Brain pericyte (primary cell): ENCODE results near the gene ALOX12.
A peak's percentile ranks its signal among the peaks of the same experiment; 100 is the strongest.

Source experiments
- DNase-seq: peaks from one replicate; pipeline ENCODE4 v3.0.0-alpha.2; 2012; ENCODE audit warnings: low read depth, low spot score

Gene ALOX12

DNA sequence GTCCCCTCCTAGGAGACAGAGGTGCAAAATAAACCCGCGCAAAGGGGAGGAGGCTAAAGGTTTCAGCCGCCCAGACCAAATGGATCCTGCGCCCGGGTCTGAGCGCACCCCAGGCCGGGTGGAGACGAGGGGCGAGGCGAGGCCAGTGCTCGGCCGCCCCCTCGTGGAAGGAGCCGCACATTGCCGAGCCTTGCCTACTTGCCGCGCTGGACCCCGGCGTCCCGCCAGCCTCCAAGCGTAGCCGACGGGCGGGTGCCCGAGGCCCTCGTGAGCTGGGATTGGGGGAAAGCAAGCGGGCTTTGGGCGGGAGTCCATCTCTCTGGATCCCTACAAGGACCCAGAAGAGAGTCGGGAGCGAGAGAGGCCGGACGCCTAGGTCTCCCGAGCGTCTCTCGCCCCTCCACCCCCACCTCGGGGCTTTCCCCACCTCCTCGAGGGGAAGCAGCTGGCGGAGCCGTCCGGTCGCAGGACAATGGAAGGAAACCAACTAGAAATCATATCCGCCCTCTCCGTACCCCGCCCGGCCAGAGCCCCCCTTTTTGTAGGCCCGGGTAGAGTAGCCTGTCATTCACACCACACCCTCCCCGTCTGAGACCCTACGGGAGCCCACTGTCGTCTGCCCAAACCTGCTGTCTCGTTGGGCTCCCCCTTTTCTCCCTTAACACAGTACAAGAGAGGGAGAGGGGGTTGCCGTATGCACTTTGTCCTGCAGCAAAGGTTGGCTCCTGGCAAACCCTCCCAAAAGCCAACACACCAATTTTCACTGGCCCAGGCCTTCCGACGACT is 26.3 kb downstream of the ALOX12 start:
- no peak for DNase-seq

GRCh38 chr17:7022781-7023571 is 27.1 kb downstream of the ALOX12 start, which contains the start of gene BCL6B:
Gene BCL6B, plus strand, starts transcription at chr17:7023050. Its CDS starts 622 bp downstream, at chr17:7023672.
- DNase-seq = no peak

- DNase-seq = no peak
Observed at GRCh38 chr17:7023576-7024401, 27.9 kb downstream of the ALOX12 start.

GRCh38 chr17:7024402-7024785 is 28.5 kb downstream of the ALOX12 start:
- DNase-seq = no peak

DNA sequence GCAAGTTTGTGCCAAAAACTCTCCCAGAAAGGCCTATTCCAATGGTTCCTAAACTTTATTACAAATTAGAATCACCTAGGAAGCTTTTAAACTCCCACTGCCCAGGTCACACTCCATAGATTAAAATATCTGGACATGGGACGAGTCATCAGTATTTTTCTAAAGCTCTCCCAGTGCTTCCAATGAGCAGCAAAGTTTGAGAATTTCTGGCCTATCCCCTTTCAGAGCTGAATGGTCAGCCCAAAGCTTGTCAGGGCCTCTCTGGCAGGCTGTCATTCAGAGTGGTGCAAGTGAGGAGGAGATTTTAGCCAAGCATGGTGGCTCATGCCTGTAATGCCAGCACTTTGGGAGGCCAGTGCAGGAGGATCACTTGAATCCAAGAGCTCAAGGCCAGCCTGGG is 29.4 kb downstream of the ALOX12 start:
- no peak for DNase-seq

- DNase-seq = no peak
Observed at GRCh38 chr17:7026471-7027115, 30.7 kb downstream of the ALOX12 start.

DNA sequence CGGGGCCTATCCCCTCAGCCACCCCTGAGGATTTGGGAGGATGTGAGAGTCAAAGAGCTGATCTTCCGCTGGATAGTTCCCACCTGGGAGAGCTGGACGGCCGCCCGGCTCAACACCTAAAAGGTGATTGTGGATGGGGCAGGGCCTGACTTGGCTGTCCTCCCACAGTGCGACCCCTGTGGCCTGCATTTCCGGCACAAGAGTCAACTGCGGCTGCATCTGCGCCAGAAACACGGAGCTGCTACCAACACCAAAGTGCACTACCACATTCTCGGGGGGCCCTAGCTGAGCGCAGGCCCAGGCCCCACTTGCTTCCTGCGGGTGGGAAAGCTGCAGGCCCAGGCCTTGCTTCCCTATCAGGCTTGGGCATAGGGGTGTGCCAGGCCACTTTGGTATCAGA is 31.5 kb downstream of the ALOX12 start:
- DNase-seq = no peak

DNA sequence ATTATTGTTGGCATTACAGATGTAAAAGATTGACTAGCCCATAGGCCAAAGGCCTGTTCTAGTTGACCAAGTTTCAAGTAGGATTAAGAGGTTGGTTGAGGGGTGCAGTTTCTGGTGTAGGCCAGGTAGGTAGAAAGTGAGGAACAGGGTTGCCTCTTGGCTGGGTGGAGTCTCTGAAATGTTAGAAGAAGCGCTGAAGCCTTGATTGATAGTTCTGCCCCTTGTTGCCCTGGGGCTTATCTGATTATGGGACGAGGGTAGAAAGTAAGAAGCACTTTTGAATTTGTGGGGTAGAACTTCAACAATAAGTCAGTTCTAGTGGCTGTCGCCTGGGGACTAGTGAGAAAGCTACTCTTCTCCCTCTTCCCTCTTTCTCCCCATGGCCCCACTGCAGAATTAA is 33.2 kb downstream of the ALOX12 start:
- DNase-seq = no peak

DNA sequence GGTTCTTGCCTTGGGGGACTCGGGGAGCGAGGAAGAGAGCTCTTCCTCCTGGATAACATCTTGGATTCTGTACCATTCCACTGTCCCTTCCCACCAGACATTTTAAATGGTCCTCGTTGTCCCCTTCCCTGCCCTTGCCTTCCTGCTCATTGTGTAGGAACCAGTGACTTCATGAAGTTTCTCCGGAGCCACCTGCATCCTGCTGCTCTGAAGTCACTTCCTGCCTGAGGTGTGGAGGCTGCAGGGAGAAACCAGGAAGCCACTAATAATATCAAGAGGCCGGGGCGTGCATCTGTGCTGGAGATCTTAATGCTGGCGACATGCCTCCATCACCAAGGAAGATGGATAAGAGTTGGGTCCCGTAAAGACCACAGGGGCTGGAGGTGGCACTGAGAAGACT is 33.8 kb downstream of the ALOX12 start:
- no peak for DNase-seq

DNA sequence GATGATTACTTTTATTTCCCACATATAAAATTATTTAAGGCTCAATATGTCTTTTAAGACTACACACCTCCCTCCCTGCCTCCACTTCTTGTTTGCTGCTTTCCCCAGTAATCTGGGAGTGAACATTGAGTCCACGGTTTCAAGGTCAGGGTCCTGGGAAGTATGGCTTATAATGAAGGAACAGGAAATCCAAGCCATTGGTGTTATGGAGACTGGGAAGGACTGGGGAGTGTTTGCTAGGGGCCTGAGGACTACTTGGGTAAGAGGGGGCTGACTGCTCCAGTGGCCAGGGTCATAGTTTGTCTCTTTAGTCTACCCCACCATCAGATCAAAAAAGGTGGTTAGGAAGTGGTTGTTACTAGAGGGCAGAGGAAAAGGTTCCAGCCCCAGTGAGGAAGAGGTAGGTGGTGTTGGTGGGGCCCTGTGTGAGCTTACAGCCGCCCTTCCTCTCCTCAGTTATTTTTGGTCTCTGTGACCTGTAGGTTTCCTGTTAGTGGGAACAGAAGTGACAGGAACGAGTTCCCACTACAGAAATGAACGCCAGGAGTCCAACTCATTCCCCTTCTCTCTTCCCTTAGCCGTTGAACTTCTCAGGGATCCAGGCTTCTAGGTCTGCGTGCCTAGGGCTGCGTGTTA is 39.2 kb downstream of the ALOX12 start:
- DNase-seq = no peak

- DNase-seq = peak; percentile 80
Observed at GRCh38 chr17:7035591-7036368, 39.9 kb downstream of the ALOX12 start, which contains the start of gene SLC16A13. Gene SLC16A13, plus strand, starts transcription at chr17:7036015. Its CDS starts 368 bp downstream, at chr17:7036383.

- DNase-seq = no peak
Observed at GRCh38 chr17:7038025-7038862, 42.4 kb downstream of the ALOX12 start.

DNA sequence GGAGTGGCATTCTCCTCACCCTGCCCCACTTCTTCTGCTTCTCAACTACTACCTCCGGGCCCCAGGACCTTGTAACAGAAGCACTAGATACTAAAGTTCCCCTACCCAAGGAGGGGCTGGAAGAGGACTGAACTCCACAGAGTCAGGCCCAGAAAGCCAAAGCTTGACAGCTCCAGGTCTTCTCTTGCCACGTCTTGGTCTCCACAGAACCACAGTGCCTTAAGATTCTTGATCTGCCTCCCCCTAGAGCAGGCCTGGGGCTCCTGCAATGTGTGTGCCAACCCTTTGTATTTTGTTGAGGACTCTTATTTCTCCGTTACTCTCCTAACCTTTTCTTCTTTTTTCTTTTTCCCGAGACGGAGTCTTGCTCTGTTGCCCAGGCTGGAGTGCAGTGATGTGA is 44.0 kb downstream of the ALOX12 start:
- no peak for DNase-seq

DNA sequence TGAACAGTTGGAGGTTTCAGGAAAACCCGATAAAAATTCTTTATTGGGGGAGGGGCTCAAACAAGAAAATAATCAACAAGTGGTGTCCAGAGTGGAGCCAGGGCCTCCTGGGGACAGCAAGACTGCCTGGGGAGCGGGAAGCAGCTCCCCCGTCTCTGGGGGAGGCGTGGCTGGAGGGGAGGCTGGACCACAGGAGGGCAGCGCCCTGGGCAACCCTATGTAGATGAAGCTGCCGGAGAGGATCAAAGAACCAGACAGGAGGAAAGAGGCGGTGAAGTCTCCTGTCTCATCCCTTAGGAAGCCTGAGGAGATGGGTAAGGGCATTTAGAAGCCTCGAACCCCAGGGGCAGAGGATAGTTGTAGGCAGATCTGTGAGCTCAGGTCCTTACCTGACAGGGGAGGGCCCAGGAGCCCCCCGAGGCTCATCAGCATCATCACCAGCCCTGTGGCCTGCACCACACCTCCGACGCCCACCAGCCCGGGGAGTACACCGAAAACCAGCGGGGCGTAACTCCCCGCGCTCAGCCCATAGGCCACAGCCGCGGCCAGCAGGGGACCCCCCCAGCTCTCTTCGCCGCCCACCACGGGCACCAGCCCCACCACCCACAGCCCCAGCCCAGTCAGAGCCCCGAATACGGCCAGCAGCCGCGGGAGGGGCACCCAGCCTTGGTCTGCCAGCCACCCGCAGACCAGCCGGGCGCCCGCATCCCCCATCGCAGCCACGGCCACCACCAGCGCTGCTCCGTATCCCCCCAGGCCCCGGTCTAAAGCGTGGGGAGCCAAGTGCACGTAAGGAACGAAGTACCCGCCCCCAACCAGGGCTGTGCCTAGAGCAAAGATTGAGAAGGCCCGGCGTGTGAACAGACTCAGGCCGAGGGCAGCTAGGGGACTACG is 46.0 kb downstream of the ALOX12 start:
- DNase-seq = no peak

DNA sequence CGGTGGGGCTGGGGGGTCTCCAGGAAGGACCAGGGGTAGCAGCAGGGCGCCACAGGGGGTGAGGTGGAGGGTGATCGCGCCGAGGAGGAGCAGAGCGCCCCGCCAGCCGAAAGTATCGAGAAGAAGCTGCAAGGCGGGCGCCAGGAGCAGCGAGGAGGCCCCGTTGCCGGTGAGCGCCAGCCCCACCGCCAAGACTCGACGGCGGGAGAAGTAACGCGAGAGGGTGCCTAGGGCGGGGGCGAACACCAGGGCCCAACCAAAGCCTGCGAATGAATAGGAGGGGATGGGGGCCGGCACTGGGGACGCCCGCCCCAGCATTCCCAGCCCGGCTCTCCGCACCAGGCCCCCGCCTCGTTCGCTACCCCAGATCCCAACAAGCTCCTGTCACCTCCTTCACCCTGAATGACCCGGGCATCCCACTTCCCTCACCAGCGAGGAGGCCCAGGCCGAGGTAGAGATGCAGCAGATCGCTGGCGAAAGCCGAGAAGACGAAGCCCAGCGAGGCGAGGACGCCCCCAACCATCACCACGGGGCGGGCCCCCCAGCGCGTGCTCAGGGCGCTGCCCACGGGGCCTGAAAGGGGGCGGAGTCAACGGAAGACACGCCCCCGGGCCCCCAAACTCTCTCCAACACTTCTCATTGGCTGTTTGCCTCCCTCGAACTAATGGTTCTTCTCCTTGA is 46.8 kb downstream of the ALOX12 start:
- DNase-seq = no peak

DNA sequence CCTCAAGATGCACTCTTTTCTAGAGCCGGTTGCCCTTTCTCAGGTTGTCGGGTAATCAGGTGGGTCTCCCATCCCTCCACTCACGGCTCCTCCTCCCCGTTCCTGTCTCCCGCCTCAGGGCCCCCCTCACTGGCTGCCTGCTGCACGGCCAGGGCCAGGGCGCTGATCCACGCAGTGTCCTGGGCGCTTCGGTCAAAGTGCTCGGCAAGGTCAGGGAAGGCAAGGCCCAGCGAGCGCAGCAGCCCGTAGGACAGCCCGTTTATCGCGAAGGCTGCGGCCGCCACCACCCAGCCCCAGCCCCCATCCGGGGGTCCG is 47.3 kb downstream of the ALOX12 start:
- DNase-seq = no peak

DNA sequence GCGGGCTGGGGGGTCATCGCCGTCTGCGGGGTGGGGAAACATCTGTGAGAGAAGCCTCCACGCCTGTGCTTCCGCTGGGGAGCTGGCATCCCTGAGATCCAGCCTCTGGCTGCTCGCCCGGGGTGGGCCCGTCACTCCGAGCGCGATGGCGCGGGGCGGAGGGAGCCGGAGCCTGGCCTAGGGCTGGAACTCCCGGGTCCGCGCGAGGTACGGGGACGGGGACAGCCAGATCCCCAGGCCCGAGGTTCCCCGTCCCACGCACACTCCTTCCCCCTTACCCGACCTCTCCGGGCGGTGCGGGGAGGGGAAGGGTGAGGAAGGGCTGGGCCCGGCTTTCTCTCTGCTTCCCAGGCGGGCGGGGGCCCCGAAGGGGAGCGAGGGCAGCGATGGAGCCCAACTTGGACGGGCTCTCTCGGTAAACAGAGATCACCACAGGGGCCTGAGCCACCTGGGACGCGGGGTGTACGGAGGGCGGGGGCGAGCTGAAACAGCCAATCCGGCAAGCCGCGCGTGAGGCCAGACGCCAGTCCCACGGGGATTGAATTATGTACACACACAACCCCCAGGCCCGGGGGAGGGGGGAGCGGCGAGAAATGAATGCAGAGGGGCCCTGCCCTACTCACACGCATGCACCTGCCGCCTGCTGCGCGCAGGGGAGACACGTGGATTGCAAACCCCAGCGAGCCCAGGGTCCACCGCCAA is 47.8 kb downstream of the ALOX12 start, which contains the start of gene SLC16A11:
Gene SLC16A11 (minus strand): TSS at position 596 of the 702 bp plus-strand sequence. CDS start 579 bp downstream, at position 17.
- peak; percentile 50 for DNase-seq
